Measurements from ENCODE around the gene ZBTB33. TPM values are rescaled to one million over a fixed set of nuclear protein-coding genes. Genes with fewer than 3 reads are reported as not detected.

Gene ZBTB33
- total RNA-seq, 1 donor from 2014 or later: 13.3 TPM

- no peaks in the 10 kb centered on the region for H3K27me3 Mint-ChIP-seq (ENCODE audit: low read depth)
- H3K27ac Mint-ChIP-seq: no peak overlapping the region
- DNase-seq (ENCODE audit: low spot score): no peak
- H3K4me3 Mint-ChIP-seq (ENCODE audit: low read depth): no peak overlapping the region
- no peaks in the 10 kb centered on the region for H3K36me3 Mint-ChIP-seq (ENCODE audit: low read depth)
- intact Hi-C loops (cut with micrococcal nuclease): no loop called here
- H3K4me1 Mint-ChIP-seq (ENCODE audit: low read depth): peaks cover under 1% of the 10 kb centered on the region
- no peaks in the 10 kb centered on the region for H3K9me3 Mint-ChIP-seq
Observed at GRCh38 chrX:120238933-120239332, 11.7 kb upstream of the ZBTB33 start.

- intact Hi-C loops (cut with micrococcal nuclease): no loop called here
- no peak for DNase-seq (ENCODE audit: low spot score)
- peaks cover 4% of the 10 kb centered on the region for H3K27me3 Mint-ChIP-seq (ENCODE audit: low read depth)
Observed at GRCh38 chrX:120242813-120243212, 7.8 kb upstream of the ZBTB33 start.

GRCh38 chrX:120244395-120244734, 6.2 kb upstream of the ZBTB33 start:
- Mint-ChIP-seq H3K9me3 (no peaks in the 10 kb centered on the region), H3K4me3 (ENCODE audit: low read depth) (peak overlapping the region; percentile 93), H3K36me3 (ENCODE audit: low read depth) (no peaks in the 10 kb centered on the region), H3K27ac (no peak overlapping the region), H3K27me3 (ENCODE audit: low read depth) (peaks cover 4% of the 10 kb centered on the region), H3K4me1 (ENCODE audit: low read depth) (peaks cover 10% of the 10 kb centered on the region)
- DNase-seq (ENCODE audit: low spot score): no peak
- intact Hi-C loops (cut with micrococcal nuclease): no loop called here

More at GRCh38 chrX:120242813-120243212, 7.8 kb upstream of the ZBTB33 start:
- H3K9me3 Mint-ChIP-seq: no peaks in the 10 kb centered on the region
- no peak overlapping the region for H3K4me3 Mint-ChIP-seq (ENCODE audit: low read depth)
- no peak overlapping the region for H3K27ac Mint-ChIP-seq
- H3K4me1 Mint-ChIP-seq (ENCODE audit: low read depth): peaks cover 10% of the 10 kb centered on the region
- no peaks in the 10 kb centered on the region for H3K36me3 Mint-ChIP-seq (ENCODE audit: low read depth)

- Mint-ChIP-seq H3K36me3 (ENCODE audit: low read depth) (no peaks in the 10 kb centered on the region), H3K27ac (peak overlapping the region; percentile 46), H3K4me3 (ENCODE audit: low read depth) (peak overlapping the region; percentile 93), H3K4me1 (ENCODE audit: low read depth) (peaks cover 11% of the 10 kb centered on the region), H3K9me3 (no peaks in the 10 kb centered on the region), H3K27me3 (ENCODE audit: low read depth) (peaks cover 4% of the 10 kb centered on the region)
- intact Hi-C loops (cut with micrococcal nuclease): no loop called here
- DNase-seq (ENCODE audit: low spot score): peak; percentile 27
Observed at GRCh38 chrX:120244735-120245498, 5.7 kb upstream of the ZBTB33 start.

- DNase-seq (ENCODE audit: low spot score): peak; percentile 9
- H3K4me3 Mint-ChIP-seq (ENCODE audit: low read depth): peak overlapping the region; percentile 89
- no peaks in the 10 kb centered on the region for H3K9me3 Mint-ChIP-seq
- H3K27ac Mint-ChIP-seq: peak overlapping the region; percentile 91
- peaks cover 14% of the 10 kb centered on the region for H3K4me1 Mint-ChIP-seq (ENCODE audit: low read depth)
- intact Hi-C loops (cut with micrococcal nuclease): loop anchor here (2.0 to 5.0 kb wide), 2 partner anchors 59 to 236 kb away; partner anchors contain the start of gene TMEM255A
- H3K36me3 Mint-ChIP-seq (ENCODE audit: low read depth): peaks cover 32% of the 10 kb centered on the region
- H3K27me3 Mint-ChIP-seq (ENCODE audit: low read depth): peaks cover 3% of the 10 kb centered on the region
Observed at GRCh38 chrX:120251471-120252011, 929 bp downstream of the ZBTB33 start.

- Mint-ChIP-seq H3K4me1 (ENCODE audit: low read depth) (peaks cover 14% of the 10 kb centered on the region), H3K36me3 (ENCODE audit: low read depth) (peaks cover 46% of the 10 kb centered on the region), H3K27ac (no peak overlapping the region), H3K27me3 (ENCODE audit: low read depth) (no peaks in the 10 kb centered on the region), H3K4me3 (ENCODE audit: low read depth) (no peak overlapping the region), H3K9me3 (no peaks in the 10 kb centered on the region)
- intact Hi-C loops (cut with micrococcal nuclease): loop anchor here (5.0 kb wide), 1 partner anchor 234 kb away; no protein-coding TSS in a partner anchor
- no peak for DNase-seq (ENCODE audit: low spot score)
Observed at GRCh38 chrX:120253784-120254183, 3.2 kb downstream of the ZBTB33 start.

GRCh38 chrX:120260369-120260768, 9.8 kb downstream of the ZBTB33 start:
- peaks cover 20% of the 10 kb centered on the region for H3K36me3 Mint-ChIP-seq (ENCODE audit: low read depth)
- no peaks in the 10 kb centered on the region for H3K27me3 Mint-ChIP-seq (ENCODE audit: low read depth)
- intact Hi-C loops (cut with micrococcal nuclease): no loop called here
- no peak overlapping the region for H3K4me3 Mint-ChIP-seq (ENCODE audit: low read depth)
- H3K9me3 Mint-ChIP-seq: no peaks in the 10 kb centered on the region
- H3K4me1 Mint-ChIP-seq (ENCODE audit: low read depth): peaks cover under 1% of the 10 kb centered on the region
- DNase-seq (ENCODE audit: low spot score): no peak
- H3K27ac Mint-ChIP-seq: no peak overlapping the region

- no peak overlapping the region for H3K4me3 Mint-ChIP-seq (ENCODE audit: low read depth)
Observed at GRCh38 chrX:120262859-120263708, 12.5 kb downstream of the ZBTB33 start.

GRCh38 chrX:120264341-120264740, 13.7 kb downstream of the ZBTB33 start:
- intact Hi-C loops (cut with micrococcal nuclease): no loop called here
- Mint-ChIP-seq H3K27ac (no peak overlapping the region), H3K9me3 (no peaks in the 10 kb centered on the region), H3K4me1 (ENCODE audit: low read depth) (no peaks in the 10 kb centered on the region), H3K4me3 (ENCODE audit: low read depth) (no peak overlapping the region), H3K27me3 (ENCODE audit: low read depth) (no peaks in the 10 kb centered on the region), H3K36me3 (ENCODE audit: low read depth) (no peaks in the 10 kb centered on the region)
- no peak for DNase-seq (ENCODE audit: low spot score)

More at GRCh38 chrX:120262859-120263708, 12.5 kb downstream of the ZBTB33 start:
- H3K27ac Mint-ChIP-seq: no peak overlapping the region
- no peaks in the 10 kb centered on the region for H3K4me1 Mint-ChIP-seq (ENCODE audit: low read depth)
- intact Hi-C loops (cut with micrococcal nuclease): no loop called here
- DNase-seq (ENCODE audit: low spot score): no peak
- H3K27me3 Mint-ChIP-seq (ENCODE audit: low read depth): no peaks in the 10 kb centered on the region
- H3K9me3 Mint-ChIP-seq: no peaks in the 10 kb centered on the region
- H3K36me3 Mint-ChIP-seq (ENCODE audit: low read depth): peaks cover 4% of the 10 kb centered on the region

GRCh38 chrX:120269373-120270035, 18.9 kb downstream of the ZBTB33 start:
- DNase-seq (ENCODE audit: low spot score): no peak
- no peak overlapping the region for H3K4me3 Mint-ChIP-seq (ENCODE audit: low read depth)
- no peaks in the 10 kb centered on the region for H3K9me3 Mint-ChIP-seq
- H3K4me1 Mint-ChIP-seq (ENCODE audit: low read depth): no peaks in the 10 kb centered on the region
- no peaks in the 10 kb centered on the region for H3K36me3 Mint-ChIP-seq (ENCODE audit: low read depth)
- intact Hi-C loops (cut with micrococcal nuclease): no loop called here
- peaks cover 5% of the 10 kb centered on the region for H3K27me3 Mint-ChIP-seq (ENCODE audit: low read depth)
- no peak overlapping the region for H3K27ac Mint-ChIP-seq

- Mint-ChIP-seq H3K36me3 (ENCODE audit: low read depth) (no peaks in the 10 kb centered on the region), H3K27me3 (ENCODE audit: low read depth) (peaks cover 5% of the 10 kb centered on the region), H3K9me3 (no peaks in the 10 kb centered on the region), H3K4me1 (ENCODE audit: low read depth) (no peaks in the 10 kb centered on the region), H3K27ac (no peak overlapping the region), H3K4me3 (ENCODE audit: low read depth) (no peak overlapping the region)
- DNase-seq (ENCODE audit: low spot score): no peak
- intact Hi-C loops (cut with micrococcal nuclease): no loop called here
Observed at GRCh38 chrX:120270567-120270966, 20.0 kb downstream of the ZBTB33 start.

GRCh38 chrX:120271218-120271617, 20.6 kb downstream of the ZBTB33 start:
- no peak overlapping the region for H3K27ac Mint-ChIP-seq
- intact Hi-C loops (cut with micrococcal nuclease): no loop called here
- no peaks in the 10 kb centered on the region for H3K4me1 Mint-ChIP-seq (ENCODE audit: low read depth)
- no peak overlapping the region for H3K4me3 Mint-ChIP-seq (ENCODE audit: low read depth)
- H3K9me3 Mint-ChIP-seq: no peaks in the 10 kb centered on the region
- DNase-seq (ENCODE audit: low spot score): no peak
- peaks cover 7% of the 10 kb centered on the region for H3K27me3 Mint-ChIP-seq (ENCODE audit: low read depth)
- H3K36me3 Mint-ChIP-seq (ENCODE audit: low read depth): no peaks in the 10 kb centered on the region

Measured in activated T-helper 2 cell treated with anti-CD3 and anti-CD28 coated beads, Interferon-gamma antibody, Interleukin-2, Interleukin-4, amounts not matched to agents 10 μg/mL and 5 μg/mL and 100 μg/mL, durations not matched to agents 14 hours and 24 hours and 36 hours (primary cell).